ENCODE data around the gene TRAF1. TPM values are rescaled to one million over a fixed set of nuclear protein-coding genes. Genes with fewer than 3 reads are reported as not detected.

The TRAF1 gene
- total and polyA plus RNA-seq, 10 of the 15 experiments (the other 5 are each of a cell fraction or from before 2014, with no cell fraction given): 13.8 to 163 (median 128) TPM

GRCh38 chr9:120925535-120926396 lies 830 bp downstream of the TRAF1 start:
- ChIA-PET RAD21 (ENCODE audit: unreplicated experiment) (interaction anchor here (0.7 to 11.9 kb wide), 14 partner anchors 9 to 210 kb away, joined by 3 to 196 read pairs (median 4); partner anchors contain the start of gene PHF19), SMC1A (ENCODE audit: uncharacterized antibody, unreplicated experiment) (interaction anchor here (0.7 to 26.1 kb wide), 9 partner anchors 10 to 57 kb away, joined by 3 to 522 read pairs (median 5); partner anchors contain the start of gene PHF19), POLR2A (interaction anchor here (0.5 to 18.1 kb wide), 15 partner anchors 8 to 1907 kb away, joined by 3 to 383 read pairs (median 6); no protein-coding TSS in a partner anchor), CTCF (interaction anchor here (0.7 to 7.6 kb wide), 12 partner anchors 9 to 170 kb away, joined by 3 to 110 read pairs (median 6); no protein-coding TSS in a partner anchor)
- peaks cover 40% of the 10 kb centered on the region for H3K4me1 ChIP-seq (ENCODE audit: control insufficient read depth, insufficient read depth, low read length)
- peaks cover 96% of the 10 kb centered on the region for H3K79me2 ChIP-seq (ENCODE audit: control insufficient read depth, insufficient read depth, low read length)
- ATAC-seq (peak; percentile 54), FAIRE-seq (no peak), DNase-seq (ENCODE audit: low read depth, low spot score) (peak; percentile 86)
- peaks cover 0 to 2% of the 10 kb centered on the region in 2 experiments; a peak in 2 of 4 replicates for H3K36me3 ChIP-seq (ENCODE audit: control insufficient read depth in 2 of 2, insufficient read depth in 2 of 2, low read length in 1 of 2)
- peak overlapping the region; percentile 99 for H3K9ac ChIP-seq (ENCODE audit: control insufficient read depth, insufficient read depth, low read length)
- H4K20me1 ChIP-seq (ENCODE audit: control insufficient read depth, insufficient read depth): no peaks in the 10 kb centered on the region
- peak overlapping the region; percentile 88 for H3K4me3 ChIP-seq
- peak overlapping the region; percentile 38 for H3K4me2 ChIP-seq (ENCODE audit: control insufficient read depth, insufficient read depth)
- intact Hi-C loops (cut with micrococcal nuclease; ENCODE audit: unreplicated experiment): loop anchor here (2.0 to 10.0 kb wide), 3 partner anchors 33 to 341 kb away; partner anchors contain the start of gene CDK5RAP2
- peak overlapping the region; percentile 99 for H3K27ac ChIP-seq (ENCODE audit: control insufficient read depth, insufficient read depth)
- WGBS (ENCODE audit: insufficient coverage, insufficient replicate concordance, low lambda C conversion rate, missing lambda C conversion rate): 1% methylated on average over 13 of the region's 13 CpGs
- H2AFZ ChIP-seq (ENCODE audit: control insufficient read depth, low read depth, low read length): no peak overlapping the region
- no peaks in the 10 kb centered on the region for H3K27me3 ChIP-seq (replicated peaks in 1 of 2; ENCODE audit: control insufficient read depth in 2 of 2, insufficient read depth in 2 of 2, low read length in 1 of 2)
- in situ Hi-C loops (cut with MboI): no loop called here
- H3K9me3 ChIP-seq (replicated peaks; ENCODE audit: control insufficient read depth, insufficient read depth, low read length): no peaks in the 10 kb centered on the region
- BruUV-seq (replicated peaks): no TSS peak
- TF ChIP-seq, protein P1, sequence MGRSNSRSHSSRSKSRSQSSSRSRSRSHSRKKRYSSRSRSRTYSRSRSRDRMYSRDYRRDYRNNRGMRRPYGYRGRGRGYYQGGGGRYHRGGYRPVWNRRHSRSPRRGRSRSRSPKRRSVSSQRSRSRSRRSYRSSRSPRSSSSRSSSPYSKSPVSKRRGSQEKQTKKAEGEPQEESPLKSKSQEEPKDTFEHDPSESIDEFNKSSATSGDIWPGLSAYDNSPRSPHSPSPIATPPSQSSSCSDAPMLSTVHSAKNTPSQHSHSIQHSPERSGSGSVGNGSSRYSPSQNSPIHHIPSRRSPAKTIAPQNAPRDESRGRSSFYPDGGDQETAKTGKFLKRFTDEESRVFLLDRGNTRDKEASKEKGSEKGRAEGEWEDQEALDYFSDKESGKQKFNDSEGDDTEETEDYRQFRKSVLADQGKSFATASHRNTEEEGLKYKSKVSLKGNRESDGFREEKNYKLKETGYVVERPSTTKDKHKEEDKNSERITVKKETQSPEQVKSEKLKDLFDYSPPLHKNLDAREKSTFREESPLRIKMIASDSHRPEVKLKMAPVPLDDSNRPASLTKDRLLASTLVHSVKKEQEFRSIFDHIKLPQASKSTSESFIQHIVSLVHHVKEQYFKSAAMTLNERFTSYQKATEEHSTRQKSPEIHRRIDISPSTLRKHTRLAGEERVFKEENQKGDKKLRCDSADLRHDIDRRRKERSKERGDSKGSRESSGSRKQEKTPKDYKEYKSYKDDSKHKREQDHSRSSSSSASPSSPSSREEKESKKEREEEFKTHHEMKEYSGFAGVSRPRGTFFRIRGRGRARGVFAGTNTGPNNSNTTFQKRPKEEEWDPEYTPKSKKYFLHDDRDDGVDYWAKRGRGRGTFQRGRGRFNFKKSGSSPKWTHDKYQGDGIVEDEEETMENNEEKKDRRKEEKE (IDR thresholded peaks at IDR 0.05): 0 out of 2 replicates have a peak, but pooled peaks have one; percentile 5
- TF ChIP-seq RFX5 (IDR thresholded peaks at IDR 0.05; ENCODE audit: low read depth, low read length) (no peak), CHD1 (IDR thresholded peaks at IDR 0.05; ENCODE audit: low read depth, low read length) (no peak; the same call in 1 of the 2 replicates), IRF4 (IDR thresholded peaks at IDR 0.05; ENCODE audit: low read depth, low read length) (0 out of 2 replicates have a peak, but pooled peaks have one; percentile 35), NFXL1 (IDR thresholded peaks at IDR 0.05; ENCODE audit: borderline replicate concordance) (no peak), POU2F2 (IDR thresholded peaks at IDR 0.05; ENCODE audit: borderline replicate concordance, low read depth, low read length) (peak; percentile 96), ZNF687 (IDR thresholded peaks at IDR 0.05) (peak; percentile 95), FOS (IDR thresholded peaks at IDR 0.05; ENCODE audit: borderline replicate concordance, extremely low read depth, insufficient read length) (no peak), RELB (IDR thresholded peaks at IDR 0.05; ENCODE audit: low read depth) (peak; percentile 85), JUND (IDR thresholded peaks at IDR 0.05; ENCODE audit: low read depth, low read length) (0 out of 2 replicates have a peak, but pooled peaks have one; percentile 46)
- TF ChIP-seq, protein P2, sequence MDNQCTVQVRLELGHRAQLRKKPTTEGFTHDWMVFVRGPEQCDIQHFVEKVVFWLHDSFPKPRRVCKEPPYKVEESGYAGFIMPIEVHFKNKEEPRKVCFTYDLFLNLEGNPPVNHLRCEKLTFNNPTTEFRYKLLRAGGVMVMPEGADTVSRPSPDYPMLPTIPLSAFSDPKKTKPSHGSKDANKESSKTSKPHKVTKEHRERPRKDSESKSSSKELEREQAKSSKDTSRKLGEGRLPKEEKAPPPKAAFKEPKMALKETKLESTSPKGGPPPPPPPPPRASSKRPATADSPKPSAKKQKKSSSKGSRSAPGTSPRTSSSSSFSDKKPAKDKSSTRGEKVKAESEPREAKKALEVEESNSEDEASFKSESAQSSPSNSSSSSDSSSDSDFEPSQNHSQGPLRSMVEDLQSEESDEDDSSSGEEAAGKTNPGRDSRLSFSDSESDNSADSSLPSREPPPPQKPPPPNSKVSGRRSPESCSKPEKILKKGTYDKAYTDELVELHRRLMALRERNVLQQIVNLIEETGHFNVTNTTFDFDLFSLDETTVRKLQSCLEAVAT (IDR thresholded peaks at IDR 0.05): peak; percentile 95
